ENCODE results near the gene NGRN. TPM values are rescaled to one million over a fixed set of nuclear protein-coding genes. Genes with fewer than 3 reads are reported as not detected.

The NGRN gene
- total and polyA plus RNA-seq, 2 of the 4 experiments (the other 2 are of a cell fraction): 39.6 to 46.2 TPM

GRCh38 chr15:90301707-90302300 lies 36.3 kb downstream of the NGRN start:
- no peak overlapping the region for H4K8ac ChIP-seq (ENCODE audit: low read depth in 2 of 2, low read length in 2 of 2)
- no peak overlapping the region for H3K27ac ChIP-seq (ENCODE audit: insufficient read depth, low read length)
- TF ChIP-seq POLR2A (IDR thresholded peaks at IDR 0.05; ENCODE audit: low read depth, low read length): no peak
- no peak for TF ChIP-seq CTCF (conservative IDR thresholded peaks at IDR 0.05; ENCODE audit: low read depth, low read length)
- no peak for TF ChIP-seq NFE2L2 (IDR thresholded peaks at IDR 0.05; ENCODE audit: low read depth, low read length)
- TF ChIP-seq ELK1 (IDR thresholded peaks at IDR 0.05; ENCODE audit: borderline replicate concordance, low read depth, low read length): no peak
- TF ChIP-seq MAZ (IDR thresholded peaks at IDR 0.05; ENCODE audit: borderline replicate concordance, low read depth, low read length): no peak
- no peak for TF ChIP-seq MXI1 (IDR thresholded peaks at IDR 0.05; ENCODE audit: borderline replicate concordance, low read depth, low read length)
- no peak for TF ChIP-seq BHLHE40 (IDR thresholded peaks at IDR 0.05; ENCODE audit: low read depth, low read length)
- no peak for TF ChIP-seq RFX5 (IDR thresholded peaks at IDR 0.05; ENCODE audit: low read depth, low read length)
- TF ChIP-seq MAFK (IDR thresholded peaks at IDR 0.05; ENCODE audit: low read depth, low read length): no peak
- no peak for TF ChIP-seq USF2 (IDR thresholded peaks at IDR 0.05; ENCODE audit: low read depth, low read length)
- no peak for TF ChIP-seq RCOR1 (IDR thresholded peaks at IDR 0.05; ENCODE audit: insufficient replicate concordance, low read length)
- DNase-seq: no peak
- H2BK15ac ChIP-seq (ENCODE audit: low read depth, low read length): no peak overlapping the region
- no peak overlapping the region for H3K9ac ChIP-seq (ENCODE audit: low read depth, low read length)
- H2AK9ac ChIP-seq (replicated peaks; ENCODE audit: low read depth, low read length, poor library complexity): no peak overlapping the region
- dilution Hi-C loops (cut with HindIII; ENCODE audit: low sequenced_read_pairs, unreplicated experiment): no loop called here
- H3K23ac ChIP-seq (ENCODE audit: low read depth, low read length): no peak overlapping the region
- no peaks in the 10 kb centered on the region for H4K20me1 ChIP-seq (ENCODE audit: insufficient read depth, low read length)
- no TSS peak for BruUV-seq (replicated peaks)
- no peak overlapping the region for H3K14ac ChIP-seq (replicated peaks; ENCODE audit: low read depth, low read length)
- CTCF ChIA-PET: interaction anchor here (0.6 kb wide), 1 partner anchor 9 kb away, joined by 3 read pairs; no protein-coding TSS in a partner anchor
- no peak overlapping the region for H3K4me3 ChIP-seq (ENCODE audit: insufficient read depth, low read depth, low read length)
- no peak for ATAC-seq (ENCODE audit: low read depth)
- H2BK120ac ChIP-seq (ENCODE audit: low read depth, low read length): no peak overlapping the region
- no peaks in the 10 kb centered on the region for H3K36me3 ChIP-seq (ENCODE audit: control insufficient read depth, insufficient read depth, low read length)
- H3K9me1 ChIP-seq (ENCODE audit: insufficient read depth, low read length): no peaks in the 10 kb centered on the region
- no peak overlapping the region for H4K5ac ChIP-seq (ENCODE audit: low read depth, low read length)
- 47% methylated on average over 2 of the region's 8 CpGs; no CpG with 5 or more reads in 1 of the 2 experiments for WGBS, 2 experiments (ENCODE audit: extremely low coverage in 2 of 2, insufficient read length in 1 of 2)
- H2BK5ac ChIP-seq (ENCODE audit: low read depth, low read length, poor library complexity, severe bottlenecking): no peak overlapping the region
- H2BK20ac ChIP-seq (ENCODE audit: low read depth, low read length): no peak overlapping the region
- H3K4me2 ChIP-seq (ENCODE audit: low read depth, low read length): no peak overlapping the region
- H2AFZ ChIP-seq (replicated peaks; ENCODE audit: low read length, poor library complexity): no peak overlapping the region
- no peak overlapping the region for H4K91ac ChIP-seq (ENCODE audit: insufficient read depth, low read depth, low read length)
- intact Hi-C loops (cut with micrococcal nuclease): no loop called here
- H2AK5ac ChIP-seq (ENCODE audit: low read depth, low read length): no peak overlapping the region
- in situ Hi-C loops (cut with MboI; ENCODE audit: low sequenced_read_pairs): loop anchor here (25.0 kb wide), 1 partner anchor 585 kb away; the partner anchor contains the start of gene FES
- no peaks in the 10 kb centered on the region for H3K9me3 ChIP-seq (ENCODE audit: control insufficient read depth, insufficient read depth, low read length)
- H3K18ac ChIP-seq (ENCODE audit: low read depth, low read length): no peak overlapping the region
- POLR2A ChIA-PET (ENCODE audit: unreplicated experiment): no interaction called here
- H3K4ac ChIP-seq (ENCODE audit: low read depth, low read length): no peak overlapping the region
- H3K56ac ChIP-seq (ENCODE audit: extremely low read depth, insufficient read depth, low read length): no peak overlapping the region
- no peaks in the 10 kb centered on the region for H3K27me3 ChIP-seq (ENCODE audit: control insufficient read depth, insufficient read depth, low read length)
- H3K79me1 ChIP-seq (ENCODE audit: low read depth in 1 of 2, low read length in 2 of 2): no peaks in the 10 kb centered on the region
- H3K4me1 ChIP-seq (ENCODE audit: control insufficient read depth, insufficient read depth, low read length): no peaks in the 10 kb centered on the region
